HCT116 (cell line): ENCODE results near the gene BTBD9.

ENCODE experiments used
- POLR2A ChIP-seq: IDR thresholded peaks from 2 replicates; pipeline ENCODE4 v1.7.0; 2011; ENCODE audit warnings: borderline replicate concordance; ENCODE audit not compliant: insufficient read depth, insufficient read length; ENCODE audit errors: extremely low read depth
- RAD21 ChIP-seq: IDR thresholded peaks from 2 replicates; pipeline ENCODE4 v1.6.1; 2012; ENCODE audit warnings: low read depth, mild to moderate bottlenecking
- SP1 ChIP-seq: IDR thresholded peaks from 2 replicates; pipeline ENCODE4 v1.6.1; 2012; ENCODE audit warnings: low read depth
- TCF7L2 ChIP-seq: IDR thresholded peaks from 2 replicates; pipeline ENCODE4 v1.7.0; 2011; ENCODE audit warnings: borderline replicate concordance, inconsistent platforms; ENCODE audit not compliant: insufficient read depth, insufficient read length; ENCODE audit errors: extremely low read depth
- YY1 ChIP-seq: IDR thresholded peaks from 2 replicates; pipeline ENCODE4 v1.6.1; 2011; ENCODE audit warnings: low read length, low read depth, moderate library complexity, mild to moderate bottlenecking; ENCODE audit not compliant: insufficient replicate concordance; ENCODE audit errors: extremely low read depth
- TF ChIP-seq, protein P1 (sequence below): IDR thresholded peaks from 2 replicates; pipeline ENCODE4 v1.6.1; 2012
- TF ChIP-seq, protein P2 (sequence below), 3 experiments: fragments of 200-600 bp in 1 of 3; sonication (generic) in 1 of 3; IDR thresholded peaks in 2 of 3; conservative IDR thresholded peaks in 1 of 3; 2 replicates each; pipeline ENCODE4 v1.5.1; 2012 to 2017; ENCODE audit warnings: low read depth in 2 of 3, low read length in 2 of 3, antibody characterized with exemption in 1 of 3, borderline replicate concordance in 1 of 3, control low read depth in 1 of 3, mild to moderate bottlenecking in 1 of 3, mixed read lengths in 1 of 3, mixed run types in 1 of 3, moderate library complexity in 1 of 3; ENCODE audit not compliant: insufficient read depth in 1 of 3
- TF ChIP-seq, protein P3 (sequence below): IDR thresholded peaks from 2 replicates; pipeline ENCODE4 v1.6.1; 2012; ENCODE audit warnings: low read depth

DNA sequence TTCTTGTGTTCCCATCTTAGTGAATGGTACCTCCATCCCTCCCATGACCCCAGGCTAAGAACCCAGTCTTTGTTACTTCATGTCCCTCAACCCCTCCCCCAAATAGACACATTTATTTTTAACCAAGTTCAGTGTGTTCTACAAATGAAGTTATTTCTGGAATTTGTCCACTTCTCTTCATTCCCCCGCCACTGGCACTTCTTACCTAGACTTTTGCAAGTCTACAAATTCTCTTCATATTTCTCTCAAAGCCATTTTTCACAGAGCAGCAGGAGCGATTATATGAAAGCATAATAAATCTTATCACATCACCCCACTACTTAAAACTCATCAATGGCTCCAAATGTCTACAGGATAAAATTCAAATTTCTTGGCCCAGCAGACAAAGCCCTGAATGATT is 131.4 kb downstream of the BTBD9 start:
- TF ChIP-seq POLR2A (no peak), RAD21 (no peak), SP1 (no peak), TCF7L2 (no peak), YY1 (no peak)
- TF ChIP-seq, protein P1, sequence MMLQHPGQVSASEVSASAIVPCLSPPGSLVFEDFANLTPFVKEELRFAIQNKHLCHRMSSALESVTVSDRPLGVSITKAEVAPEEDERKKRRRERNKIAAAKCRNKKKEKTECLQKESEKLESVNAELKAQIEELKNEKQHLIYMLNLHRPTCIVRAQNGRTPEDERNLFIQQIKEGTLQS: no peak
- TF ChIP-seq, protein P2, sequence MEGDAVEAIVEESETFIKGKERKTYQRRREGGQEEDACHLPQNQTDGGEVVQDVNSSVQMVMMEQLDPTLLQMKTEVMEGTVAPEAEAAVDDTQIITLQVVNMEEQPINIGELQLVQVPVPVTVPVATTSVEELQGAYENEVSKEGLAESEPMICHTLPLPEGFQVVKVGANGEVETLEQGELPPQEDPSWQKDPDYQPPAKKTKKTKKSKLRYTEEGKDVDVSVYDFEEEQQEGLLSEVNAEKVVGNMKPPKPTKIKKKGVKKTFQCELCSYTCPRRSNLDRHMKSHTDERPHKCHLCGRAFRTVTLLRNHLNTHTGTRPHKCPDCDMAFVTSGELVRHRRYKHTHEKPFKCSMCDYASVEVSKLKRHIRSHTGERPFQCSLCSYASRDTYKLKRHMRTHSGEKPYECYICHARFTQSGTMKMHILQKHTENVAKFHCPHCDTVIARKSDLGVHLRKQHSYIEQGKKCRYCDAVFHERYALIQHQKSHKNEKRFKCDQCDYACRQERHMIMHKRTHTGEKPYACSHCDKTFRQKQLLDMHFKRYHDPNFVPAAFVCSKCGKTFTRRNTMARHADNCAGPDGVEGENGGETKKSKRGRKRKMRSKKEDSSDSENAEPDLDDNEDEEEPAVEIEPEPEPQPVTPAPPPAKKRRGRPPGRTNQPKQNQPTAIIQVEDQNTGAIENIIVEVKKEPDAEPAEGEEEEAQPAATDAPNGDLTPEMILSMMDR (IDR thresholded peaks at IDR 0.05 in 2 of 3, conservative IDR thresholded peaks at IDR 0.05 in 1 of 3; ENCODE audit: borderline replicate concordance in 1 of 3, insufficient read depth in 1 of 3, low read depth in 2 of 3, low read length in 2 of 3): no peak
- TF ChIP-seq, protein P3, sequence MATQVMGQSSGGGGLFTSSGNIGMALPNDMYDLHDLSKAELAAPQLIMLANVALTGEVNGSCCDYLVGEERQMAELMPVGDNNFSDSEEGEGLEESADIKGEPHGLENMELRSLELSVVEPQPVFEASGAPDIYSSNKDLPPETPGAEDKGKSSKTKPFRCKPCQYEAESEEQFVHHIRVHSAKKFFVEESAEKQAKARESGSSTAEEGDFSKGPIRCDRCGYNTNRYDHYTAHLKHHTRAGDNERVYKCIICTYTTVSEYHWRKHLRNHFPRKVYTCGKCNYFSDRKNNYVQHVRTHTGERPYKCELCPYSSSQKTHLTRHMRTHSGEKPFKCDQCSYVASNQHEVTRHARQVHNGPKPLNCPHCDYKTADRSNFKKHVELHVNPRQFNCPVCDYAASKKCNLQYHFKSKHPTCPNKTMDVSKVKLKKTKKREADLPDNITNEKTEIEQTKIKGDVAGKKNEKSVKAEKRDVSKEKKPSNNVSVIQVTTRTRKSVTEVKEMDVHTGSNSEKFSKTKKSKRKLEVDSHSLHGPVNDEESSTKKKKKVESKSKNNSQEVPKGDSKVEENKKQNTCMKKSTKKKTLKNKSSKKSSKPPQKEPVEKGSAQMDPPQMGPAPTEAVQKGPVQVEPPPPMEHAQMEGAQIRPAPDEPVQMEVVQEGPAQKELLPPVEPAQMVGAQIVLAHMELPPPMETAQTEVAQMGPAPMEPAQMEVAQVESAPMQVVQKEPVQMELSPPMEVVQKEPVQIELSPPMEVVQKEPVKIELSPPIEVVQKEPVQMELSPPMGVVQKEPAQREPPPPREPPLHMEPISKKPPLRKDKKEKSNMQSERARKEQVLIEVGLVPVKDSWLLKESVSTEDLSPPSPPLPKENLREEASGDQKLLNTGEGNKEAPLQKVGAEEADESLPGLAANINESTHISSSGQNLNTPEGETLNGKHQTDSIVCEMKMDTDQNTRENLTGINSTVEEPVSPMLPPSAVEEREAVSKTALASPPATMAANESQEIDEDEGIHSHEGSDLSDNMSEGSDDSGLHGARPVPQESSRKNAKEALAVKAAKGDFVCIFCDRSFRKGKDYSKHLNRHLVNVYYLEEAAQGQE: no peak
